Measurements from ENCODE around the gene SMCR8. TPM values are rescaled to one million over a fixed set of nuclear protein-coding genes. Genes with fewer than 3 reads are reported as not detected.
"Not testable (repeated sequence)": the region's sequence is repeated elsewhere in the genome, so short reads cannot be mapped to it uniquely, and the experiment has no call there.

Gene SMCR8
- total RNA-seq, 4 donors from 2014 or later: 11.4 to 21.4 (median 14.3) TPM

DNA sequence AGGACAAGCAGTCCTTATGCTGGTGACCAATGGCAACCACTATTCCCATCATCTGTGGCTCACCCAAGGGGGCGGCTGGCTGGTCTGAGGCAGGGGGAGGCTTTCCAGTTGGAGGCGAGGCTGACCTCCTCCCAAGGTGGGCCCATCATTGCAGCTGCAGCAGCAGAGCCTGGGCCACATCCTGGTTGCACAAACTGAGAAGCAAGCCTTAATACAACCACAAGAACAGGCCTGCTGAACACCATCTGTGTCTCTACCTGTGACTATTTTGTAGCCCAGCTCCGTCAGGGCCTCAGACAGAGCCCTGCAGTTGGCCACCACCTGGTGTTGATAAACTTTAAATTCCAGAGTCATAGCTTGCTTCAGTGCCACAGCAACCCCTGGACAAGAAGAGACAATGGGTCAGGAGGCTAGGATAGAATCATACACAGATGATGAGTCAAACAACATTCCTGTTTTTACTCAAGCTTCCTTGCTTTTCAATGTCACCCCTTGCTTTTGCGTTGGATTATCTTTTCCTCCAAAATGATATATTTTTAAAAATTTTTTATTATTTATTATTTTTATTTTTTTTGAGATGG is 17.9 kb downstream of the SMCR8 start:
- ATAC-seq (ENCODE audit: low FRiP score) (no peak), DNase-seq (ENCODE audit: low spot score) (no peak)
- no peak for TF ChIP-seq CTCF (IDR thresholded peaks at IDR 0.05)

DNA sequence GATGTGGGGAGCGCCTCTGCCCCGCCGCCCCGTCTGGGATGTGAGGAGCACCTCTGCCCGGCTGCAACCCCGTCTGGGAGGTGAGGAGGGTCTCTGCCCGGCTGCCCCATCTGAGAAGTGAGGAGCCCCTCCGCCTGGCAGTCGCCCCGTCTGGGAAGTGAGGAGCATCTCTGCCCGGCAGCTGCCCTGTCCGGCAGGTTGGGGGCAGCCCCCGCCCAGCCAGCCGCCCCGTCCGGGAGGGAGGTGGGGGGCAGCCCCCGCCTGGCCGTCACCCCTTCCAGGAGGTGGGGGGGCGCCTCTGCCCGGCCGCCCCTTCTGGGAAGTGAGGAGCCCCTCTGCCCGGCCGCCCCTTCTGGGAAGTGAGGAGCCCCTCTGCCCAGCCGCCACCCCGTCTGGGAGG is 23.1 kb downstream of the SMCR8 start:
- not testable (repeated sequence) for ATAC-seq (ENCODE audit: low FRiP score); DNase-seq (ENCODE audit: low spot score)

DNA sequence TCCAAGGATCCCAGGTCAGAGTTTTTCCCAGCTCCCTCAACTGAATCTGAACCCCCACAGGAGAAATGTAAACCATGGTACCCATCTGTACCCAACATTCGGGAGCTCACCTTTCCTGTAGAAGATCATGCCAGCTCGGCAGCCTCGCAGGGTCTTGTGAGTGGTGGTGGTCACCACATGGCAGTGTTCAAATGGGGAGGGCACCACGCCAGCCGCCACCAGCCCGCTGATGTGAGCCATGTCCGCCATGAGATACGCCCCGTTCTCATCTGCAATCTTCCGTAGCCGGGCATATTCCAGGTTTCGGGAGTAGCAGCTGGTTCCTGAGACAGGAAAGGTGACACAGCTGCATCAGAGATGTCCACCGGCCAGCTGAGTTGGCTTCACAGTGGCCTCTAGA is 24.8 kb downstream of the SMCR8 start:
- DNase-seq (ENCODE audit: low spot score) (no peak), ATAC-seq (ENCODE audit: low FRiP score) (no peak)
- TF ChIP-seq CTCF (IDR thresholded peaks at IDR 0.05): no peak

- TF ChIP-seq CTCF (IDR thresholded peaks at IDR 0.05): no peak
- no peak for DNase-seq (ENCODE audit: low spot score)
- ATAC-seq (ENCODE audit: low FRiP score): no peak
Measured at GRCh38 chr17:18344021-18344420, 28.9 kb downstream of the SMCR8 start.

- DNase-seq (ENCODE audit: low spot score): no peak
- ATAC-seq (ENCODE audit: low FRiP score): no peak
- TF ChIP-seq CTCF (IDR thresholded peaks at IDR 0.05): no peak
Measured at GRCh38 chr17:18353541-18353940, 38.4 kb downstream of the SMCR8 start.

DNA sequence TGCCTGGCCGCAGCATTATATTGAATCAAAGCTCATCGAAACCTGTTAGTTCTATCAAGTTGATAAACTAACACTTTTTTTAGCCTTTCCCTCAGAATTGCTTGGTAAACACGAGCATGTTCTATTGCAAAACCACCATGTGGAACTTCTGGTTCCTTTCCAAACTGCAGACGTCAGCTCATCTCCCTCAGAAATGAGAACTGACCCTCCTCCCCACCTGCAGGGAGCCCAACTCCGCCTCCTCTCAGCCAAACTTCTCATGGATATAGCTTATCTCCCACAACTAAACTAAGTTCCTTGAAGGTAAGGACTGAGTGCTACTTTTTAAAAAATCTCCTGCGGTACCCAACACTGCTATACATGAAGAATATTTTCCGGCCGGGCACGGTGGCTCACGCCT is 41.5 kb downstream of the SMCR8 start:
- TF ChIP-seq CTCF (IDR thresholded peaks at IDR 0.05): no peak
- DNase-seq (ENCODE audit: low spot score) (no peak), ATAC-seq (ENCODE audit: low FRiP score) (peak; percentile 89)

- no peak for ATAC-seq (ENCODE audit: low FRiP score)
- TF ChIP-seq CTCF (IDR thresholded peaks at IDR 0.05): no peak
- DNase-seq (ENCODE audit: low spot score): no peak
Measured at GRCh38 chr17:18360518-18360917, 45.4 kb downstream of the SMCR8 start.

All from omental fat pad (tissue), 4 donors.